MG63 (cell line): ENCODE measurements around the gene ADIPOR1. TPM values are rescaled to one million over a fixed set of nuclear protein-coding genes. Genes with fewer than 3 reads are reported as not detected.
A peak's percentile ranks its signal among the peaks of the same experiment; 100 is the strongest.
"Not testable (repeated sequence)": the region's sequence is repeated elsewhere in the genome, so short reads cannot be mapped to it uniquely, and the experiment has no call there.

ENCODE experiments used
- DNase-seq: peaks from one replicate; pipeline ENCODE4 v3.0.0-alpha.2; 2020
- H3K27me3 ChIP-seq: fragments of 250-450 bp; sonication (Bioruptor Pico); 2 replicates; pipeline ENCODE4 v1.5.1; 2020; ENCODE audit warnings: mild to moderate bottlenecking, moderate library complexity
- H3K36me3 ChIP-seq: fragments of 250-450 bp; sonication (Bioruptor Pico); 2 replicates; pipeline ENCODE4 v1.5.1; 2020; ENCODE audit warnings: mild to moderate bottlenecking, moderate library complexity
- H3K4me3 ChIP-seq: fragments of 250-450 bp; sonication (Bioruptor Pico); 2 replicates; pipeline ENCODE4 v1.5.1; 2020; ENCODE audit warnings: mild to moderate bottlenecking, moderate library complexity
- H3K9me3 ChIP-seq: fragments of 250-450 bp; sonication (Bioruptor Pico); 2 replicates; pipeline ENCODE4 v1.5.1; 2020; ENCODE audit warnings: mild to moderate bottlenecking, moderate library complexity
- total RNA-seq: library from RNA; depleted of rRNA; stranded (reverse); fragments of >200 nt; shearing (Covaris generic); gene quantifications from 2 replicates; pipeline ENCODE4 v1.2.3, GENCODE V29; 2014; ENCODE audit warnings: low replicate concordance

Gene ADIPOR1
- total RNA-seq, 1 experiment from 2014 or later, result 105 TPM

DNA sequence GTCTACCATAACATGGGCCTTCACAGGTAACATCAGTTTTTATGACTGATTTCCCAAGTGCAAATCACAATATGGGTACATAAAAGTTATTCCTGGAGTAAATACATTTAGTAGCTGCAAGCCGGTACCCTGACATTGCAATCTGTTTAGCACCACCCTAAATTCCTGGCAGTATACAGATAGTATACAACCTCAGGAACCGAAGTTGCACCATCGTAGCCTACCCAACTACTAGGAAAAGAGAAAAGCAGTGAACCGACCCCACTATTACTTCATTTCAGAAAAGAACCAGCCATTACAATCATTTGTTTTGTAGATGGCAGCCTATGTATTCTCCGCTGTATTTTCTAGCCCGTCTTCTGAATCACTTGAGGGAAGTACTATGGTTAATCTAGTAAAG lies 1.1 kb downstream of the ADIPOR1 start:
- no peak for DNase-seq
- Histone ChIP-seq H3K4me3 (peak overlapping the region; percentile 98), H3K27me3 (no peaks in the 10 kb centered on the region), H3K36me3 (peaks cover 13% of the 10 kb centered on the region), H3K9me3 (no peaks in the 10 kb centered on the region)

DNA sequence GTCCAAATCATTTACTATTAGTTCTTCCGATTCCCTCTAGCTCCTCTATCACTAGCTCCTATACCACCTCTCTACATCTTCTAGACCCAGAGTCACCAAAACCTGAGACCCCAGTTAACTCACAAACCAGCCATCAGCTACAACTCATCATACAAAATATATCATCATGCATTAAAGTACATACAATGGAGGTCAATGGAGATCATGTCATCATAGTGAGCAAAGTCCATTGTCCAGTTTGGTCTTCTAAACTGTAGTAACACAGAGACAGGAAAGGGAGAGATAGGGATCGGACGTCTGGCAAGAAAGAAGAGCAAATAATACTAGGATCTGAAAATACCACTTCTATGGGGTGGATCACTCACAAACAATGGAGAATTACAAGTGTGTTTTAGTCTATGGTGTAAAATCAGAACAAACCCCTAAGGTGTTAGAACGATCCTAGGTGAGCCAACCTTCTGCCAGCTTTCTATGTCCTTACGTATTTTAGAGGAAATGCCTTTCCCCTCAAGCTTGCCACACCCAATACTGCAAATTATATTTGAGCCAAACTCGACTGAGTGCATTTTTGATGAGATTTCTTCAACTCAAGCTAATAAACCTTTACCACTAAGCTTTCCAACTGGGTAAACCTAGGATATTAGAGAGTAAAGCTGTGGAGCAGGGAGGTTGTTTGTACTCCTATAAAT lies 3.9 kb downstream of the ADIPOR1 start:
- Histone ChIP-seq H3K9me3 (no peaks in the 10 kb centered on the region), H3K27me3 (no peaks in the 10 kb centered on the region), H3K36me3 (peaks cover 27% of the 10 kb centered on the region), H3K4me3 (no peak overlapping the region)
- DNase-seq, result no peak

DNA sequence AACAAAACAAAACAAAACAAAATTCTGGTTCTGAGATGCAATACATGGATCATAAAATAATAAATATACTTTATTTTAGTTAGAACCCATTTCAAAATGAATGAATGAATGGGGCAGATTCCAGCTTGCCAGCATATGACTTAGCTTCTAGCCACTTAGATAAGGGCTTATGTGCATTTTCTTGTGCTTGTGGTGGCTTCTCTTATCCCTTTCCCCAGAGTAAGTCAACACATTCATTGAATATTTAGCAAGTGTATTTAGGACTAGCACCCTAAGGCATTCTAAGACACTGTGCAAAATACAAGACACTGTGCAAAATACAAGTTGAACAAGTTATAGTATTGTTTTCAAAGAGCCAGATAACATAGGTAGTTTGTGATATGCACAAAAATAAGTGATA lies 4.7 kb downstream of the ADIPOR1 start:
- H3K27me3 ChIP-seq, result no peaks in the 10 kb centered on the region
- H3K36me3 ChIP-seq, result peaks cover 33% of the 10 kb centered on the region
- no peak overlapping the region for H3K4me3 ChIP-seq
- no peak for DNase-seq
- H3K9me3 ChIP-seq, result no peaks in the 10 kb centered on the region

GRCh38 chr1:202952818-202953217 lies 5.3 kb downstream of the ADIPOR1 start:
- Histone ChIP-seq H3K4me3 (no peak overlapping the region), H3K27me3 (no peaks in the 10 kb centered on the region), H3K36me3 (peaks cover 36% of the 10 kb centered on the region), H3K9me3 (no peaks in the 10 kb centered on the region)
- peak; percentile 25 for DNase-seq

GRCh38 chr1:202952099-202952498 lies 6.0 kb downstream of the ADIPOR1 start:
- H3K27me3 ChIP-seq, result no peaks in the 10 kb centered on the region
- no peak overlapping the region for H3K4me3 ChIP-seq
- DNase-seq, result no peak
- peaks cover 41% of the 10 kb centered on the region for H3K36me3 ChIP-seq
- H3K9me3 ChIP-seq, result no peaks in the 10 kb centered on the region

GRCh38 chr1:202951437-202951836 lies 6.7 kb downstream of the ADIPOR1 start:
- no peak overlapping the region for H3K4me3 ChIP-seq
- DNase-seq, result no peak

DNA sequence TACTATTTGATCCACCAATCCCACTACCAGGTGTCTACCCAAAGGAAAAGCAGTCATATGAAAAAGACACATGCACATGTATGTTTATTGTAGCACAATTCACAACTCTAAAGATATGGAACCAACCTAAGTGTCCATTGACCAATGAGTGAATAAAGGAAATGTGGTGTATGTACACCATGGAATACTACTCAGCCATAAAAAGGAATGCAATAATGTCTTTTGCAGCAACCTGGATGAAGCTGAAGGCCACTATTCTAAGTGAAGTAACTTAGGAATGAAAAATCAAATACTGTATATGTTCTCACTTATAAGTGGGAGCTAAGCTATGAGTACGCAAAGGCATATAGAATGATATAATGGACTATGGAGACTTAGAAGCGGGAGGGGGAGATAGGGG lies 12.6 kb downstream of the ADIPOR1 start:
- peaks cover 83% of the 10 kb centered on the region for H3K36me3 ChIP-seq
- no peaks in the 10 kb centered on the region for H3K27me3 ChIP-seq

More at GRCh38 chr1:202951437-202951836, 6.7 kb downstream of the ADIPOR1 start:
- Histone ChIP-seq H3K27me3 (no peaks in the 10 kb centered on the region), H3K9me3 (no peaks in the 10 kb centered on the region), H3K36me3 (peaks cover 45% of the 10 kb centered on the region)

DNA sequence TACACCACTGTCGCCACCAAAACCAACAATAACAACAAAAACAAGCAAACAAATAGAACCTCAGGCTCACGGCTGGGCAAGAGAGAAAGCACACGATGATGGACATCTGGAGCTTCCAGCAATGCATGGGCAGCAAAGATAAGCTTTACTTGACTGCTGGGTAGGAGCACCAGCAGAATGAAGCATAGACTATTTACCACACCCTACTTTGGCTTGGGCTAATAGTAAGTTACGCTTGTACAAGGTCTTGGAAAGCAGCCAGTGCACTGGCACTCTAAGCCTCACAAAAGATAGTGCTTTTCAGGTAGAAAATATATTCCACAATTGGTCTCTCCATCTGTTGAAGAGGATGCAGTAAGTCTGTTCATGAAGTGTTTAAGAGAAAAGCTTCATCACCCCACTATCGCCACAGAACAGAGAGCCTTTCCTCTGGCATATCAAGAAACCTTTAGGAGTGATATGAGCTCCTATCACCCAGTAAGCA lies 13.6 kb downstream of the ADIPOR1 start:
- DNase-seq, result no peak
- Histone ChIP-seq H3K36me3 (peaks cover 76% of the 10 kb centered on the region), H3K9me3 (no peaks in the 10 kb centered on the region), H3K27me3 (no peaks in the 10 kb centered on the region), H3K4me3 (no peak overlapping the region)

More for the DNA sequence above, 12.6 kb downstream of the ADIPOR1 start:
- no peak for DNase-seq
- H3K4me3 ChIP-seq, result no peak overlapping the region
- H3K9me3 ChIP-seq, result no peaks in the 10 kb centered on the region

DNA sequence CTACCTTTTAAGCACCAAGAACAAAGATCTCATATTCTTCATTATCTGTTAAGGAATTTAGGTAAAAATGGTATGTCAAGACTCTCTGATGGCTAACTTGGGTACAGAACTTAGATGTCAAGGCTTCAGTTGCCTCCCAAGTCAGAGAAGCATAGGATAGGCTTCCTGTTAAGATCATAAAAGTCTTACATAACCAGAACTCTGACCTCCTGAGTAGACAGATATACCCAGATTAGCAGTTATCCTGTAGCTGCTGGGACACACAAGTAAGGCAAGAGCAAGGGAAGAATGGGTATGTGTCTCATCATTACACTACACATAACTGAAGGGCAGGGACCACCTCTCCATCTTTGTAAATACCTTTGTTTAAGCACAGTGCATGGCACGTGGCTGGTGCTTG lies 15.7 kb downstream of the ADIPOR1 start:
- Histone ChIP-seq H3K4me3 (no peak overlapping the region), H3K9me3 (no peaks in the 10 kb centered on the region), H3K27me3 (no peaks in the 10 kb centered on the region), H3K36me3 (peaks cover 61% of the 10 kb centered on the region)
- DNase-seq, result no peak

GRCh38 chr1:202941372-202941771 lies 16.7 kb downstream of the ADIPOR1 start:
- Histone ChIP-seq H3K36me3 (peaks cover 55% of the 10 kb centered on the region), H3K4me3 (no peak overlapping the region), H3K27me3 (no peaks in the 10 kb centered on the region), H3K9me3 (no peaks in the 10 kb centered on the region)
- DNase-seq, result no peak

GRCh38 chr1:202940561-202940960 lies 17.6 kb downstream of the ADIPOR1 start:
- peaks cover 50% of the 10 kb centered on the region for H3K36me3 ChIP-seq
- no peak for DNase-seq

GRCh38 chr1:202938287-202938925 lies 19.7 kb downstream of the ADIPOR1 start:
- H3K4me3 ChIP-seq, result no peak overlapping the region
- DNase-seq, result no peak
- no peaks in the 10 kb centered on the region; the same call in 1 of the 2 replicates for H3K27me3 ChIP-seq
- peaks cover 30% of the 10 kb centered on the region for H3K36me3 ChIP-seq
- no peaks in the 10 kb centered on the region for H3K9me3 ChIP-seq

More at GRCh38 chr1:202940561-202940960, 17.6 kb downstream of the ADIPOR1 start:
- Histone ChIP-seq H3K4me3 (no peak overlapping the region), H3K9me3 (no peaks in the 10 kb centered on the region), H3K27me3 (no peaks in the 10 kb centered on the region; the same call in 1 of the 2 replicates)

DNA sequence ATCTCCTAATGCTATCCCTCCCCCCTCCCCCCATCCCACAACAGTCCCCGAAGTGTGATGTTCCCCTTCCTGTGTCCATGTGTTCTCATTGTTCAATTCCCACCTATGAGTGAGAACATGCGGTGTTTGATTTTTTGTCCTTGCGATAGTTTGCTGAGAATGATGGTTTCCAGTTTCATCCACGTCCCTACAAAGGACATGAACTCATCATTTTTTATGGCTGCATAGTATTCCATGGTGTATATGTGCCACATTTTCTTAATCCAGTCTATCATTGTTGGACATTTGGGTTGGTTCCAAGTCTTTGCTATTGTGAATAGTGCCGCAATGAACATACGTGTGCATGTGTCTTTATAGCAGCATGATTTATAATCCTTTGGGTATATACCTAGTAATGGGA lies 21.7 kb downstream of the ADIPOR1 start:
- H3K27me3 ChIP-seq, DNase-seq, H3K4me3 ChIP-seq, H3K9me3 ChIP-seq: not testable (repeated sequence)
- peaks cover 11% of the 10 kb centered on the region for H3K36me3 ChIP-seq

GRCh38 chr1:202935844-202936243 lies 22.3 kb downstream of the ADIPOR1 start:
- Histone ChIP-seq H3K27me3 (no peaks in the 10 kb centered on the region; the same call in 1 of the 2 replicates), H3K36me3 (peaks cover 6% of the 10 kb centered on the region), H3K9me3 (peaks cover 3% of the 10 kb centered on the region; the same call in 1 of the 2 replicates), H3K4me3 (no peak overlapping the region)
- no peak for DNase-seq

GRCh38 chr1:202934755-202935154 lies 23.4 kb downstream of the ADIPOR1 start:
- Histone ChIP-seq H3K36me3 (no peaks in the 10 kb centered on the region), H3K9me3 (peaks cover 3% of the 10 kb centered on the region; the same call in 1 of the 2 replicates)
- no peak for DNase-seq

GRCh38 chr1:202932476-202932875 lies 25.6 kb downstream of the ADIPOR1 start:
- Histone ChIP-seq H3K36me3 (no peaks in the 10 kb centered on the region), H3K4me3 (no peak overlapping the region), H3K27me3 (no peaks in the 10 kb centered on the region; the same call in 1 of the 2 replicates), H3K9me3 (peaks cover 3% of the 10 kb centered on the region; the same call in 1 of the 2 replicates)
- DNase-seq, result no peak

More at GRCh38 chr1:202934755-202935154, 23.4 kb downstream of the ADIPOR1 start:
- no peak overlapping the region for H3K4me3 ChIP-seq
- H3K27me3 ChIP-seq, result no peaks in the 10 kb centered on the region; the same call in 1 of the 2 replicates
